Stimulated activated CD8-positive, alpha-beta memory T cell treated with anti-CD3 and anti-CD28 coated beads, Interleukin-15, amount 100 ng/mL, for 24 hours (primary cell): ENCODE data around the gene EPHA2.

Source experiments
- DNase-seq: peaks from one replicate; pipeline ENCODE4 v3.0.0-alpha.2; 2020; ENCODE audit warnings: low read depth

EPHA2 gene

GRCh38 chr1:16149702-16150488 is 6.0 kb downstream of the EPHA2 start:
- DNase-seq = no peak

GRCh38 chr1:16149146-16149545 is 6.7 kb downstream of the EPHA2 start:
- no peak for DNase-seq

- DNase-seq = no peak
These were observed 7.4 kb downstream of the EPHA2 start for GRCh38 chr1:16148329-16149092.

- DNase-seq = no peak
These were observed 8.5 kb downstream of the EPHA2 start for GRCh38 chr1:16147156-16147926.

- no peak for DNase-seq
These were observed 9.4 kb downstream of the EPHA2 start for GRCh38 chr1:16146279-16147155.

GRCh38 chr1:16145662-16146278 is 10.1 kb downstream of the EPHA2 start:
- DNase-seq = no peak

- no peak for DNase-seq
These were observed 10.7 kb downstream of the EPHA2 start for GRCh38 chr1:16145030-16145661.

- no peak for DNase-seq
These were observed 11.4 kb downstream of the EPHA2 start for GRCh38 chr1:16144325-16145029.

GRCh38 chr1:16143566-16144324 is 12.1 kb downstream of the EPHA2 start:
- DNase-seq = no peak

- no peak for DNase-seq
These were observed 12.8 kb downstream of the EPHA2 start for GRCh38 chr1:16143005-16143565.

GRCh38 chr1:16142383-16142995 is 13.4 kb downstream of the EPHA2 start:
- DNase-seq = no peak

GRCh38 chr1:16141573-16142336 is 14.1 kb downstream of the EPHA2 start:
- no peak for DNase-seq

GRCh38 chr1:16140068-16140596 is 15.7 kb downstream of the EPHA2 start:
- DNase-seq = no peak

GRCh38 chr1:16139473-16139962 is 16.4 kb downstream of the EPHA2 start:
- DNase-seq = no peak

GRCh38 chr1:16138772-16139221 is 17.1 kb downstream of the EPHA2 start:
- no peak for DNase-seq

GRCh38 chr1:16137890-16138467 is 17.9 kb downstream of the EPHA2 start:
- no peak for DNase-seq

- no peak for DNase-seq
These were observed 20.4 kb downstream of the EPHA2 start for GRCh38 chr1:16135501-16135900.
